Gastroesophageal sphincter (tissue), 4 donors: ENCODE measurements around the gene ABCC5. TPM values are rescaled to one million over a fixed set of nuclear protein-coding genes. Genes with fewer than 3 reads are reported as not detected.

Experiments
- ATAC-seq: fragments of 150-250 bp; one replicate; pipeline ENCODE4 v1.9.1; 2016; ENCODE audit warnings: mild to moderate bottlenecking, moderate library complexity
- H3K27ac ChIP-seq, 4 donors: fragments of 200-600 bp; sonication (generic) in 3 of 4; 1 replicate in 3 of 4; 2 replicates in 1 of 4; pipeline ENCODE4 v1.5.1; 2016 to 2019
- H3K27me3 ChIP-seq: fragments of 200-600 bp; sonication (generic); one replicate; pipeline ENCODE4 v1.5.1; 2019
- H3K36me3 ChIP-seq, 2 donors: fragments of 200-600 bp; sonication (generic); one replicate each; pipeline ENCODE4 v1.5.1; 2019; ENCODE audit warnings: control low read depth in 1 of 2
- H3K4me1 ChIP-seq, 3 donors: fragments of 200-600 bp; sonication (generic); 1 replicate in 2 of 3; 2 replicates in 1 of 3; pipeline ENCODE4 v1.5.1; 2016 to 2019; ENCODE audit warnings: control low read depth in 2 of 3
- H3K4me3 ChIP-seq, 2 donors: fragments of 200-600 bp; sonication (generic); one replicate each; pipeline ENCODE4 v1.5.1; 2019; ENCODE audit warnings: mild to moderate bottlenecking in 1 of 2, moderate library complexity in 1 of 2
- H3K9me3 ChIP-seq, 3 donors: fragments of 200-600 bp; sonication (generic); one replicate each; pipeline ENCODE4 v1.5.1; 2017 to 2019; ENCODE audit warnings: control low read depth in 2 of 3
- EP300 ChIP-seq: sonication (generic); formaldehyde crosslinking; IDR thresholded peaks from one replicate; pipeline ENCODE4 v1.6.1; 2017; ENCODE audit warnings: antibody characterized with exemption, mild to moderate bottlenecking
- POLR2A ChIP-seq, 2 donors: fragments of 450-650 bp; IDR thresholded peaks; one replicate each; pipeline ENCODE4 v1.6.1; 2017; ENCODE audit warnings: antibody characterized with exemption in 2 of 2, mild to moderate bottlenecking in 2 of 2, moderate library complexity in 1 of 2
- POLR2AphosphoS5 ChIP-seq: sonication (generic); formaldehyde crosslinking; IDR thresholded peaks from one replicate; pipeline ENCODE4 v1.6.1; 2017; ENCODE audit warnings: antibody characterized with exemption
- WGBS, 2 donors: methylation state at CpG; one replicate each; pipeline ENCODE4 v1.1.5; 2018; ENCODE audit warnings: low coverage in 1 of 2; 5-methylcytosine and 5-hydroxymethylcytosine counted together
- total RNA-seq, 4 donors: library from RNA; depleted of rRNA; stranded (reverse); fragments of >200 nt; gene quantifications; one replicate each; pipeline ENCODE4 v1.1.0, GENCODE V29; 2016
- TF ChIP-seq, protein P1 (sequence below), 4 experiments: fragments of 200-600 bp in 2 of 4; fragments of 450-650 bp in 2 of 4; sonication (generic) in 1 of 4; IDR thresholded peaks; one replicate each; pipeline ENCODE4 v1.5.1; 2017 to 2019; ENCODE audit warnings: antibody characterized with exemption in 4 of 4, mild to moderate bottlenecking in 2 of 4, moderate library complexity in 2 of 4

ABCC5 gene
- total RNA-seq, 4 donors from 2014 or later, result 16.2 to 25.1 (median 17.5) TPM

DNA sequence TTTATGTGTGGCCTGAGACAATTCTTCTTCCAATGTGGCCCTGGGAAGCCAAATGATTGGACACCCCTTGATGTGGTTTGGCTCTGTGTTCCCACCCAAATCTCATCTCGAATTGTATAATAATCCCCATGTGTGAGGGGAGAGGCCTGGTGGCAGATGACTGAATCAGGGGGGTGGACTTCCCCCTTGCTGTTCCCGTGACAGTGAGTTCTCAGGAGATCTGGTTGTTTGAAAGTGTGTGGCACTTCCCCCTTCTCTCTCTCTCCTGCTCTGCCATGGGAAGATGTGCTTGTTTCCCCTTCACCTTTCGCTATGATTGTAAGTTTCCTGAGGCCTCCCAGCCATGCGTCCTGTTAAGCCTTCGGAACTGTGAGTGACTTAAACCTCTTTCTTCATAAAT, 72.9 kb downstream of the ABCC5 start:
- no peak overlapping the region for H3K4me3 ChIP-seq
- no peak overlapping the region for H3K27ac ChIP-seq
- no peaks in the 10 kb centered on the region for H3K27me3 ChIP-seq
- TF ChIP-seq, protein P1, sequence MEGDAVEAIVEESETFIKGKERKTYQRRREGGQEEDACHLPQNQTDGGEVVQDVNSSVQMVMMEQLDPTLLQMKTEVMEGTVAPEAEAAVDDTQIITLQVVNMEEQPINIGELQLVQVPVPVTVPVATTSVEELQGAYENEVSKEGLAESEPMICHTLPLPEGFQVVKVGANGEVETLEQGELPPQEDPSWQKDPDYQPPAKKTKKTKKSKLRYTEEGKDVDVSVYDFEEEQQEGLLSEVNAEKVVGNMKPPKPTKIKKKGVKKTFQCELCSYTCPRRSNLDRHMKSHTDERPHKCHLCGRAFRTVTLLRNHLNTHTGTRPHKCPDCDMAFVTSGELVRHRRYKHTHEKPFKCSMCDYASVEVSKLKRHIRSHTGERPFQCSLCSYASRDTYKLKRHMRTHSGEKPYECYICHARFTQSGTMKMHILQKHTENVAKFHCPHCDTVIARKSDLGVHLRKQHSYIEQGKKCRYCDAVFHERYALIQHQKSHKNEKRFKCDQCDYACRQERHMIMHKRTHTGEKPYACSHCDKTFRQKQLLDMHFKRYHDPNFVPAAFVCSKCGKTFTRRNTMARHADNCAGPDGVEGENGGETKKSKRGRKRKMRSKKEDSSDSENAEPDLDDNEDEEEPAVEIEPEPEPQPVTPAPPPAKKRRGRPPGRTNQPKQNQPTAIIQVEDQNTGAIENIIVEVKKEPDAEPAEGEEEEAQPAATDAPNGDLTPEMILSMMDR (IDR thresholded peaks at IDR 0.05), result no peak
- TF ChIP-seq EP300 (no peak), POLR2A (IDR thresholded peaks at IDR 0.05) (no peak), POLR2AphosphoS5 (no peak)
- no peak for ATAC-seq
- H3K36me3 ChIP-seq, result peaks cover 0 to 98% of the 10 kb centered on the region in 2 donors
- H3K4me1 ChIP-seq, result no peaks in the 10 kb centered on the region
- no peaks in the 10 kb centered on the region for H3K9me3 ChIP-seq
- 94% methylated on average over 3 of the region's 5 CpGs; no CpG with 5 or more reads in 1 of the 2 donors for WGBS, 2 donors

DNA sequence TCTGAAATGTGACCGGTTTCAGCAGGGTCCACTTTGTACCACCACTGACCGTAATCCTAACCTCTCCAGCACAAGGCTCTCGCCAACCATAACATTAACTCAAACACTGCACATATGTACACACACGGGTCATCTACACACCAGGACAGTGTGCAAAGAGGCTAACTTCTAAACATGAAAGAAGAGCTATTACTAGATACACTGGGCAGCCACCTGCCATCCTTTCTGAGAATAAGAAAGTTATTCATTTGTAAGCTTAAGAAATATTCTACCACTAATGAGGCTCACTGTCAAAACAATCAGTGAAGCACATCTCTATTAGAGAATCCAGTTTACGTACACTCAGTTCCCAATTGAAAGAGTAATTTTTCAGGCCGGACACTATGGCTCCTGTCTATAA, 73.9 kb downstream of the ABCC5 start:
- H3K36me3 ChIP-seq, result peaks cover 0 to 98% of the 10 kb centered on the region in 2 donors
- no peak overlapping the region for H3K27ac ChIP-seq
- ATAC-seq, result no peak
- TF ChIP-seq, protein P1 (IDR thresholded peaks at IDR 0.05), result no peak
- TF ChIP-seq POLR2A (IDR thresholded peaks at IDR 0.05) (no peak), POLR2AphosphoS5 (no peak), EP300 (no peak)
- no peaks in the 10 kb centered on the region for H3K9me3 ChIP-seq
- 98 to 100% methylated on average over 3 to 5 of the region's 6 CpGs for WGBS, 2 donors
- no peaks in the 10 kb centered on the region for H3K27me3 ChIP-seq
- H3K4me1 ChIP-seq, result no peaks in the 10 kb centered on the region
- no peak overlapping the region for H3K4me3 ChIP-seq

DNA sequence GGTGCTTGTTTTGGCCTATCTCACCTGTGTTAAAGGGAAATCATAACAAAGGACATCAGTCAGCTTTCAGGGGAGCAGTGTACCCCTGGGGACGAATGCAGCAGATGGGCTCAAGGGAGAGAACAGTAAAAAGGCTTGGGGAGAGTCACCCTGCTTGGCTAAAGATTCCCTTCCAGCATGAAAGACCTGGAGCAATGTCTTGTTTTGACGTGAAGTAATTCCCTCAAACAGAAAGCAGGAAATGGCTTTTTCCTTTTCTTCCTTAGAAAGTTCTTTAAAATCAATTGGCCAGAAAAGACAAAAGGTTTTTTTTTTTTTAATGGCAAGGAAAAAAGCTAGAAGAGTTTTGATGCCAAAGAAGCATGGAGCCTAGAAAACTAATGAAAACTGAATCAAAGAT, 76.5 kb downstream of the ABCC5 start:
- Histone ChIP-seq H3K4me3 (no peak overlapping the region), H3K36me3 (peaks cover 0 to 98% of the 10 kb centered on the region in 2 donors), H3K27ac (no peak overlapping the region), H3K27me3 (no peaks in the 10 kb centered on the region), H3K9me3 (no peaks in the 10 kb centered on the region), H3K4me1 (no peaks in the 10 kb centered on the region)
- no peak for ATAC-seq
- WGBS, 2 donors, result 44 to 75% methylated on average over 1 to 2 of the region's 2 CpGs
- TF ChIP-seq, protein P1 (IDR thresholded peaks at IDR 0.05), result no peak
- no peak for TF ChIP-seq POLR2A (IDR thresholded peaks at IDR 0.05)
- TF ChIP-seq EP300, result no peak
- TF ChIP-seq POLR2AphosphoS5, result no peak

- WGBS, 2 donors, result 88 to 97% methylated on average over 5 to 9 of the region's 10 CpGs
- peaks cover 0 to 96% of the 10 kb centered on the region in 2 donors for H3K36me3 ChIP-seq
- TF ChIP-seq POLR2AphosphoS5 (no peak), POLR2A (IDR thresholded peaks at IDR 0.05) (no peak)
- no peaks in the 10 kb centered on the region for H3K9me3 ChIP-seq
- no peak overlapping the region for H3K4me3 ChIP-seq
- no peak for ATAC-seq
- H3K4me1 ChIP-seq, result no peaks in the 10 kb centered on the region
- no peaks in the 10 kb centered on the region for H3K27me3 ChIP-seq
- no peak overlapping the region for H3K27ac ChIP-seq
Measured at GRCh38 chr3:183937601-183938286, 79.9 kb downstream of the ABCC5 start.

DNA sequence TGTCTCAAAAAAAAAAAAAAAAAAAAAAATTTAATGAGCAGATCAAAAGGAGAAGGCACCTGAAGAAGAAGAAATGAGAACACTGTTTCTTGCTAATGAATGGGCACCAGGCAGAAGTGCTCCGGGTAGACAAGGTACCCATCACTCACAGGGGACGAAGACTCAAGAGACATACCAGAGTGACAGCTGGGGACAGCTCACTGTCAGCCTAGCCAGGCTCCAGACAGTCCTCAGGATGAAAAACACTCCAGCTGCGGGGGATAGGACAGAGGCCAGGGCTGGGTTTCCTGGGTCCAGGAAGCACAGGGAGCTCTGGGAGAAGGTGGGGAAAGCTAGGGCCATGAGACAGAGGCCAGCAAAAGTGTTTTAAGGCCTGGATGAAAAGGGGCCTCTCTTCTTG, 84.5 kb downstream of the ABCC5 start:
- Histone ChIP-seq H3K27ac (no peak overlapping the region), H3K4me1 (no peaks in the 10 kb centered on the region), H3K36me3 (peaks cover 0 to 96% of the 10 kb centered on the region in 2 donors), H3K4me3 (no peak overlapping the region), H3K9me3 (no peaks in the 10 kb centered on the region), H3K27me3 (no peaks in the 10 kb centered on the region)
- TF ChIP-seq EP300 (no peak), POLR2A (IDR thresholded peaks at IDR 0.05) (no peak), POLR2AphosphoS5 (no peak)
- TF ChIP-seq, protein P1 (IDR thresholded peaks at IDR 0.05), result no peak
- no peak for ATAC-seq
- 78 to 100% methylated on average over 2 to 3 of the region's 3 CpGs for WGBS, 2 donors
